Activated naive CD4-positive, alpha-beta T cell treated with anti-CD3 and anti-CD28 coated beads, Interleukin-2, amount 50 U/mL, for 16 hours (primary cell): ENCODE data around the gene APOBEC3C.
"Not testable (repeated sequence)": the region's sequence is repeated elsewhere in the genome, so short reads cannot be mapped to it uniquely, and the experiment has no call there.

Experiments used
- DNase-seq: peaks from one replicate; pipeline ENCODE4 v3.0.0-alpha.2; 2020

APOBEC3C gene

GRCh38 chr22:39013942-39014722 lies at the start of gene APOBEC3C:
TSS of gene APOBEC3C (plus strand) at chr22:39014257. CDS start at chr22:39014363, 106 bp downstream.
- DNase-seq = peak; percentile 69

GRCh38 chr22:38964306-38964705 lies 49.8 kb upstream of the APOBEC3C start:
- no peak for DNase-seq

- DNase-seq = no peak
Measured at GRCh38 chr22:38964989-38965388, 49.1 kb upstream of the APOBEC3C start.

GRCh38 chr22:38965614-38966379 lies 48.3 kb upstream of the APOBEC3C start:
- no peak for DNase-seq

GRCh38 chr22:38966380-38966702 lies 47.7 kb upstream of the APOBEC3C start:
- DNase-seq = no peak

- no peak for DNase-seq
Measured at GRCh38 chr22:38966942-38967341, 47.1 kb upstream of the APOBEC3C start.

GRCh38 chr22:38967451-38968450 lies 46.3 kb upstream of the APOBEC3C start:
- no peak for DNase-seq

- DNase-seq = no peak
Measured at GRCh38 chr22:38968801-38969200, 45.3 kb upstream of the APOBEC3C start.

- no peak for DNase-seq
Measured at GRCh38 chr22:38970551-38970950, 43.5 kb upstream of the APOBEC3C start.

- no peak for DNase-seq
Measured at GRCh38 chr22:38971202-38971601, 42.9 kb upstream of the APOBEC3C start.

GRCh38 chr22:38971791-38972190 lies 42.3 kb upstream of the APOBEC3C start:
- no peak for DNase-seq

GRCh38 chr22:38972558-38972957 lies 41.5 kb upstream of the APOBEC3C start:
- no peak for DNase-seq

GRCh38 chr22:38973289-38974169 lies 40.5 kb upstream of the APOBEC3C start:
- peak; percentile 51 for DNase-seq

GRCh38 chr22:38974170-38974825 lies 39.8 kb upstream of the APOBEC3C start:
- no peak for DNase-seq

- DNase-seq = no peak
Measured at GRCh38 chr22:38974826-38975175, 39.3 kb upstream of the APOBEC3C start.

GRCh38 chr22:38977289-38977688 lies 36.8 kb upstream of the APOBEC3C start:
- not testable (repeated sequence) for DNase-seq

- not testable (repeated sequence) for DNase-seq
Measured at GRCh38 chr22:38980587-38980986, 33.5 kb upstream of the APOBEC3C start.

GRCh38 chr22:38981005-38981991 lies 32.8 kb upstream of the APOBEC3C start:
- no peak for DNase-seq

- DNase-seq = peak; percentile 22
Measured at GRCh38 chr22:38981992-38982927, 31.8 kb upstream of the APOBEC3C start, which contains the start of gene APOBEC3B. TSS of gene APOBEC3B (plus strand) at chr22:38982347. CDS start at chr22:38982454, 107 bp downstream.
